NOMO-1 (cell line): ENCODE measurements around the gene ADCY9.
"Not testable (repeated sequence)": the region's sequence is repeated elsewhere in the genome, so short reads cannot be mapped to it uniquely, and the experiment has no call there.

Experiments used
- DNase-seq, 2 experiments: peaks; one replicate each; lab custom pipeline; 2025; ENCODE audit not compliant: unreplicated experiment in 2 of 2; lab: John Stamatoyannopoulos, UW

Gene ADCY9

DNA sequence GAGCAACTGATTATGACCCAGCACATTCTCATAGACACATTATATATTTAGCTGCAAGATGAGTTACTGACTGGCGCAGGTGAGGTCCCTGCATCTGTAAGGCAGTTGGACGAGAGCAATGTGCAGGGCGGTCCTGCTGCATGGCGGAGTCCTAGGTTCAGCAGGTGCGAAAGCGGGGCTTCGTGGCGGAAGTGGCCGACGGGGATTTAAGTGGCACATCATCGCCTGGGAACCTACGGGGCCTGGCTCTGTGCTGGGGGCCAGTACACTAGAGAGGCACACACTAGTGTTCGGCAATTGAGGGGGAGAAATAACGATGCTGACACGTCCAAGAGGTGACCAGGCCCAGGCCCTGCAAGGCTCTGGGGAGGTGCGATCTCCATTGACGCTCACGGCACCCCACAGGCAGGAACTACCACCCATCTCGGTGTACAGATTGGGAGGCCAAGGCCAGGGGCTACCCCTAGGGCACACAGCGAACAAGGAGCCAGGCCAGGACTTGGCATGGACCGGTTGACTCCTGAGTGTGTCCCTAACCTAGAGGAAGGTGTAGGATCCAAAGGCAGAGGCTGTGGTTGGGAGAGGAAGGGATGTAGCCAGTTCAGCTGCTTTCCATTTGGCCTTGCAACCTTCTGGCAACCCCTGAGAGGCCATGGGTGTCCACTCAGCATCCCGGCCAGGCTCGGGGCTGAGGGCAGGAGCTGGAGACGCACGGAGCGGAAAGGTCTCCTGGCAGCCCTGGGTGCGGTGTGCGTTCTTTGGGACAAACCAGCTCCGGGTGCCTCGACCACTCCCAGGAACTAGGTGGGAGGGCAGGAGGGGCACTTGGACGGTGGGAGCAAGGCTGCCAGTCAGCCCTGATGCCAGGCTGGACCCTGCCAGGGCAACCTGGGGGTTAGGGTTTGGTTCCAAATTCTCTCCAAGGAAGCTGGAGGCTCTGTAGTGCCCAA, 131.9 kb downstream of the ADCY9 start:
- no peak for DNase-seq

DNA sequence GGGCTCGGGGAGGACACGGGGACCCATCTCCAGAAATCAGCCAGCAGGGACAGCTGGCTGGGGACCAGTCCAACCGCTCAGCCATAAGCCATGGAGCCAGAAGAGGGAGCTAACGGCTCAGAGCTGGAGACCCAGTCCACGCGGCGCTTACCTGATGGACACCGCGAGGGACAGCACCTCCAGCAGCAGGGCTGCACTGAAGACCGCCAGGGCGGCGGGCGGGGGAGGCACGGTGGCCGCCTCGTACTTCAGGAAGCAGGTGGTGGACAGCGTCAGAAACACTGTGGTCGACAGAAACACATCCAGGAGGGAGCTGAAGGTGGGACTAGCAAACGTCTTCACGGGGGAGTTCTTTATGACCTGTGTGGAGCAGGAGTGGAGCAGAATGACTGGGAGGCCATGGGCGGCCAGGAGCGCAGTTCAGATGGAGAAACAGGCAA, 133.1 kb downstream of the ADCY9 start:
- no peak for DNase-seq

DNA sequence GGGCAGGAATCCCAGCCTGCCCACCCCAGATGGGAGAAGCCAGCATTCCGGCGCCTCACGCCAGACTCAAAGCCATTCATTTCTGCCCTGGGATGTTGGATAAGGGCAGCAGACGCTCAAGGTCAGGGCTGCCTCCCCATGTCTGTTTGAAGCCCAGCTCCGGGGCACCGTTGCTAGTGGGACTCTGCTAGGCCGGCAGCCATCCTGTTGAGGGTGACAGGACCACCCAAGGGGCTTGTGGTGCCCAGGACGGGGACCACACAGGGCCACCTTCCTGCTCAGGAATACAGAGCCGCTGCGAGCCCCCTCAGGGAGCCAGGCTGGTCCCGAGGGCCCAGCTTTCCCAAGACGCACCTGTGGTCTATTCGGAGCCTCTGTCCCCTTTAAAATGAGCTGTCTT, 134.0 kb downstream of the ADCY9 start:
- no peak for DNase-seq

DNA sequence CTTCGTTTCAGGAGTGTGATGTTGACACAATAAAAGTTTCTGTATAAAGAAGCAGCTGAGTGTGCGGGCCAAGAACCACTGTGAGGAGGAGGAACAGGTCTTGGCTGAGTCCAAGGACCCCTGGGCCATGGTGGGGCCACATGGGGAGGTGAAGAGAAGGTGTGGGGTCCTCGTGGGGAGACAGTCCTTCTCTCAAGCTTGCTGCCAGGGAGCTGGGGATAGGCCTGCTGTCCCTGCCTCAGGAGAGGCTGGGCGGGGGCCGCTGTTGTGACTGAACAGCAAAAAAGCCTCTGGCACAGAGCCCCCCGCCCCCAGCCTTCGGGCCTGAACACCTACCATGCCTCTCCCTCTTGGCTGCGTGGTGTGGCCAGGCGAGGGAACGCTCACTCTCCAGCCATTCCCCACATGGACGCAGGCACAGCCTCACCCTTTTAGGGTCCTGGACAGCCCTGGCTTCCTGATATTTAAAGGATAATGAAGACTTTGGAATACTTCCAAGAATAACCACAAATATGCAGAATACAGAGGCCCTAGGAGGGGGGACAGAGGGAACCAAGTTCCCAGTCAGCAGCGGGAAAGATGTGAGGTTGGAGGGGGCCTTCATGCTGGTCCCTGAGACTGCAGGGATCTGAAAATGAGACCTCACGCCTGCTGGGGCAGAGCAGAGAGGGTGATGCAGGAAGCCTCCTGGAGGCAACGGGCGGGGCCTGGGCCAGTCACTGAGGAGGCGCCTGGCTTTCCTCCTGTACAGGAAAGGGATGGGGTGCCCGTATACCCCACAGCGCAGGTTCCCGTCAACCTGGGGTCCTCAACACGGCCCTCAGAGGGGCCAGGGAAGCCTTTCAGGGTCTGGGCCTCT, 135.8 kb downstream of the ADCY9 start:
- DNase-seq: no peak

DNA sequence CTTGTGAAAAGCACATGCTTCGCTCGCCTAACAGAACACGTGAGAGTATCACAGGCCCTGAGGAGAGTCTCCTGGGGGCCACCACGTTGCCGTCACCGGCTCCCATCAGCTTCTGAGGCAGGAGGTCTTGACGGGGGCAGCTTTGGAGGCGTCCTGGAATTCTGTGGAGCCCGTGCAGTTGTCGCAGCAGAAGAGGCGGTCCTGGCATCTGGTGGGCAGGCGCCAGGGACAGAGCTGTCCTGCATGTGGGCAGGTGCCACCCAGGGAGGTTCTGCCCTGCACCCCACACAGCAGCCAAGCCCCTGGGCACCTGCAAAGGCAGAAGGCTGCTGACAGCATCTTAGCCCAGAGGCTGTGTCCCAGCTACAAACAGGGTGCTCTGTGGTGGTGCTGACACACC, 136.7 kb downstream of the ADCY9 start:
- no peak for DNase-seq

DNA sequence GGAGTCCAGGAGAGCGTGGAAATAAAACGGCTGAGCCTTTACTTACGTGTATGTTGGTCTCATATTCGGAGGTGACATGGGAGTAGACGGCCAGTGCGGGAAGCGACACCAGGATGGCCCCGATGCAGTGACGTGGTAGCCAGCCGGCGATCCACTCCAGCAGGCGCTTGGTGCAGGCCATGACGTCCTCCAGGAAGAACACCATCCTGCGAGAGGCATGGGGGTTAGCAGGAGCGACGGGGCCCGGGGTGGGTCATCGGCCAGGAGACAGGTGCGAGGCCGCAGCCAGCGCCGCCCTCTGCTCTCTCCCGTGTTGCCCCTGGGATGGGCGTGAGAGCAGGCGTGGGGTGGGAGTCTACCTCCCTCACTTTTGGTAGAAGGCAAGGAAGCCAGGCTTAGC, 137.2 kb downstream of the ADCY9 start:
- no peak for DNase-seq

DNA sequence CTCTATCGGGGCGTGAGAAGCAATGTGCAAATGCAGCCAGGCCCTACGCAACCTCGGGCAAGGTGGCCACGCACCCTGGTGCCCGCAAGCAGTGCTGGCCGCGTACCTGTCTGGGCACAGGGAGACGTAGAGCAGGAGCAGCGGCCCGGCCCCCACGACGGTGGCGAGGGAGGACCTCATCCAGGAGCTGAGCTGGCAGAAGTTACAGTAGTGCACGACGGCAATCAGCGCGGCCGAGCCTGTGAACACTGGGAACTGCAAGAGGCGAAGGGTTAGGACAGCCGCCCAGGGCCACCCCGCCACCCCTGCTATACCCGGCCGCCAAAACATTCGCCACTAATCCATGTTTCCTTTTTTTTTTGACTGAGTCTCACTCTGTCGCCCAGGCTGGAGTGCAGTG, 138.9 kb downstream of the ADCY9 start:
- no peak for DNase-seq

DNA sequence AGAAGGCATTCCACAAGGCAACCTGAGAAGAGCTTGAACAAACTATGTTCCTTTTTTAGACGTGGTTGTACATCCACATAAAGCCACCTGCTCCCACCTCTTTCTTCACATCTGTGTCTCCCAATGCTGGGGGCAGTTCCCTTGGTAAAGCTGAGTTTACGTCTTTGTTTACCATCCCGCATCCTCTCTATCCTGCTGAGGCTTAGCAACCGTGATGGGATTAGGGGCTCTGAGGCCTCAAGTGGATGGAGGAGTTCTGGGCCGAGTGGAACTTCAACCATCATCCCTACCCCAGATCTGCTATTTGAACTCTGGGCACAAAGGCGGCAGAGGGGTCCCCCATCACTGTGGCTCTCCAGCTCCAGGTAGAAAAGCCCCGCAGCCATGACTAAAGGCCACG, 141.5 kb downstream of the ADCY9 start:
- DNase-seq: no peak

DNA sequence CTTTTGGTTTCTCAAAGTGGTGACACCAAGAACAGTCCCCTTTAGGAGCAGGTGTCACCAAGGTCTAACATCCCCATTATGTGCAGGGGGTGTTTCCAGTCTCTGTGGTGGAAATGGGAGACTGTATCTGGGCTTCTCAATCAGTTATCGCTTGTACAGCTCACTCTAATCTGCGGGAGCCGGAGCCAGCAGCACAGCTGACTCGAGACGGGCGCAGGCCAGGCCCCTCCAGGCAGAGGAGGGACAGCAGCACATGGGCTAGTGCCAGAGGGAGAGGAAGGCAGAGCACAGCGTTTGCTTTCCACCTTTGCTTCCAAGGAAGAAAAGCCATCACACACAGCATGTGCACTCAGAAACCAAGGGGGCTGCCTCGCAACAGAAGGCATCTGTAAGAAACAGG, 144.5 kb downstream of the ADCY9 start:
- DNase-seq: no peak

DNA sequence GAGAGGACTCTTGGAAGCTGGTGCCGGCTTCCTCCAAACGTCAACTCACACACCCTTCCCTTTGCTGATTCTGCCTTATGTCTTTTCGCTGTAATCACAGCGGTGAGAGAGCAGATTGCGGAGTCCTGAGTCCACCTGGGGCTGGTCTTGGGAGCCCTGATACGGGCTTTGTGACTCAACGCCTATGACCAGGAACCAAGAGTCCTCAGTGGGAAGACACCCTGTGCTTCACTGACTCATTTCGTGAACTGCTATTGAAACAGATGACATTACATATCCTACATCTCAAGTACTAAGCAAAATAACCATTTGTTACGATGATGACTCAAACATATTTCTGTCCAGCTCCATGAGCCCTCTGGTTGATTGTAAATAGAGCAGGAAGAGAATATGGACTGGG, 145.0 kb downstream of the ADCY9 start:
- no peak for DNase-seq

DNA sequence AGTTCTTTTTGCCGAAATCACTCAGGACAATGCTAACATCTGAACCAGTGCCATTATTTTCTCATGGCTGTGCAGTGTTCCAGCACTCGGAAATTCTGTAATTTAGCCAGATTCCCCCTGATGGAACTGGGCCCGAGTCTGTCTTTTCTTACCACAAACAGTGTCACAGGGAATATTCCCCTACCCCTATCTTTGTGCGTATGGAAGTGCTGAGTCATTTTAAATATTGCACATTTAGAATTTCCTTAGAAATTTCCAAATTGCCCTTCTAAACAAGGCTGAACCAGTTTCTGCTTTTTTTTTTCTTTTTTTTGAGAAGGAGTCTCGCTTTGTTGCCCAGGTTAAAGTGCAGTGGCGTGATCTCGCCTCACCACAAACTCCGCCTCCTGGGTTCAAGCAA, 147.7 kb downstream of the ADCY9 start:
- no peak for DNase-seq

DNA sequence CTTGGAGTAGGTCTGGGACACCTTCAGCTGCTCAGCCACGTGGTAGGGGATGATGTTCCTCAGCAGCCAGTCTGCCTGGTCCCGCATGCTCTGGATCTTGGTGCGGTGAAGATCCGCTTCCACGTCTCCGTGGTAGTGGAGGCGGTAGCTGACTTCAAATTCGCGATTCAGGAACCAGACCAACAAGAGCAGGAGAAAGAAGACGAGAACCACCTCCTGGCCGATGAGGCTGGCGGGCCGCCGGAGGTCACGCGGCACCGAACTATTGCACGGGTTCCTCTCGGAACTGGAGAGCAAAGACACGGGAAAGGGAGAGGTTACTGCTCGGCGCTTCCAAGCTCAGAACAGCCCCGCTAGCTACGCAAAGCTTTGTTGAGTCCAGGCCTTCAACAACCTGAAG, 149.6 kb downstream of the ADCY9 start:
- DNase-seq: no peak

DNA sequence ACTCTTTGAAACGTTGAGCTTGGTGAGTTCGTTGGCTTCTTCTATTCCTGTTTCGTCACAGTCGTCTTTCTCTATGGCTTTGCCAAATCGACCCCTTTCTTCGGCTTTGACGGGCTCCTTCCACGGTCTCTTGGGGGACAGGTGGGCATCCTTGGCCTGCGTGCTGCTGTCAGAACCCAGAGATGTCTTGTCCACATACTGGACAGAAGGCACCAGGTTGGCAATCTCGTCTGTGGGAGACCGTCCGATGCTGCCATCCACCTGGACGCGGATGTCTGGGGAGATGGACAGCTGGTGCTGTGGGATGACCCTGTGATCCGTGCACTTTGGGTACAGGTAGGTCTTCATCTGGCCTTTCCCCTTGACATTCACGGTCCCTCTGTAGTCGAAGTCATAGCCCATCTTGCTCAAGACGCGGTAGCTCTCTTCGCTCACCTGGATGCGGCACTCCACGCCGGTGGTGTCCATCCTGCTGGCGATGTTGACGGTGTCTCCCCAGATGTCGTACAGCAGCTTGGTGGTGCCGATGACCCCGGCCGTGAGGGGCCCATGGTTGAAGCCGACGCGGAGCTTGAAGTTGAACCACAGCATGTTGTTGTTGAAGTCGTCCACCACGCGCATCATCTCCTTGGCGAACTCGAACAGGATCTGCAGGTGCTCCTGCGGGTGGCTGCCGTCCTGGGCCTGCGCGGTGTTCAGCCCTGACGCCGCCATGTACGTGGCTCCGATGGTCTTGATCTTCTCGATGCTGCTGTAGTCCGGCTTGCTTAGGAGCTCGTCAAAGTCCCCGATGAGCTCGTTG, 150.3 kb downstream of the ADCY9 start:
- DNase-seq: no peak

DNA sequence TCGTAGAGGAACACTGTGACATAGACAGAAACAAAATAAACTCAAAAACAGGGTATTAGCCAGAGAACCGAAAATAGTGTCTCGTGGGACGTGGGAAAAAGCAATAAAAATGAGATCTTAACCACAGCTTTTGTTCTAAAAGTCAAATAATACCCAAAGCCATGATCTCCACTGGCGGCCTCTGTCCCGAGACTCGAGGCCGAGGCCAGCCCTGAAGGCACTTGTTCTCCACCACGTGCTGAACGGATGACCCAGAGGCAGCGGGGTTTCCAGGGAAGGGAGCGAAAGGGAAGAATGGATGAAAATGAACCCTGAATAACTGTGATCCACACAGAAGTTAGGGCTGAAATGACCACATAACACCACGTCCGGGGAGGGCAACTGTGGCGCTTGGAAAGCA, 150.9 kb downstream of the ADCY9 start:
- DNase-seq: no peak

DNA sequence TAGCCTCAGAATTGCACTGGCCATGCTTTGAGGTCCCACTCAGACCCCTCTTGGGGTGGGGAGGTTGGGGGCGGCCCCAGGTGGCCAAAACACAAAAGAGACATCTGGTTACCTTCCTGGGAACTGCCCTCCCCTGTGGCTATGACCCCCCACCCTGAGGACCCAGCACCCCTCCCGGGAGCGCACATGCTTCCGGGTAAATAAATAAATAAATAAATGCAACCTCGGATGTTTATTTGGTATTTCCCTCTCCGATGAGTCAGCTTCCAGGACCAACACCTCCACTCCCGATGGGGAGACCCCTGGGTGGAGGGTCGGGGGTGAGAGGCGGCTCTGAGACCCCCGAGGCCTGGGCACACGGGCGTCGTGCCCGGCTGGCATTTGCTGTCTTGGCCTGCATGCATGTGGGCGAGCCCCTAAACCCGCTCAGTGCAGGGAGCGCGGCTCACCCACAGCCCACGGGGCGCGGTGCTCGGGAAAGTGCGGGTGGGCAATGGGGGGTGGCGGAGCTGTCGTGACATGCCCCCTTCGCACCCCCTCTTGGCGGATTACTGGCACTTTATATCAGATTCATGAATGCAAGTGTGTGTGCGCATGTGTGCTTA, 151.5 kb downstream of the ADCY9 start:
- no peak for DNase-seq

DNA sequence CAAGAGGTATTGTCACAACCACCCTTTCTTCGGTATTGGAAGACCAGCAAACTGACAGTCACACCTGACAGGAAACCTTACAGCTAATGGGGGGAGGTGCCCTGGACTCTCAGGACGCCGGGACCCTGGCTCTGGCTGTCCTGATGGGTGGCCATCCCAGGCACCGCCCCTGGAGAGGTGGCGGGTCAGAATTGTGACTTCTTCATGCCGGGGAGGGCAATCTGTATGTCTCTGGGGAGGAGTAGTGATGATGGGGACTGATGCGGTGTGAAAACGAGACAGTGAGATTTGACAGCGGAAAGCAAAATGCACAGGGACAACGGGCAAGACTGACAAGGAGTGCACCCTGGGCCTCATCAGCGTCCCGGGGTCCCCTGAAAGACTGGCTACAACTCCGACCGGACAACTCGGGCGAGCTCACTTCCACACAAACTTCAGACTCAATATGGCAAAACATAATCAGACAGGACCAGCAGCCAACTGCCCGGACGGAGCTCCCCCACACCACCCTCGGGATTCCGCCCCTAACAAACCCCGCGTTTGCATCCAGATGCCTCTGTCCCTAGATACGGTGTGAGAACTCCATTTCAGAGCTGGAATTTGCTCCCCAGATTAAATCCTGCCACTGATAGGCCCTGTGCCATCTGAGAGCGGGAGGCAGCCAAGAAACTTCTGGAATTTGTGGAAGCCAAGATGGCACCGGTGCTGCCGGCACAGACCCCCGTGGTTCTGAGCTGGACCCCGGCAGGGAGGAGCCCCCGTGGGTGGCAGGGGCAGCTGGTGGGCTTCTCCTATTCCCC, 152.2 kb downstream of the ADCY9 start:
- DNase-seq: no peak

DNA sequence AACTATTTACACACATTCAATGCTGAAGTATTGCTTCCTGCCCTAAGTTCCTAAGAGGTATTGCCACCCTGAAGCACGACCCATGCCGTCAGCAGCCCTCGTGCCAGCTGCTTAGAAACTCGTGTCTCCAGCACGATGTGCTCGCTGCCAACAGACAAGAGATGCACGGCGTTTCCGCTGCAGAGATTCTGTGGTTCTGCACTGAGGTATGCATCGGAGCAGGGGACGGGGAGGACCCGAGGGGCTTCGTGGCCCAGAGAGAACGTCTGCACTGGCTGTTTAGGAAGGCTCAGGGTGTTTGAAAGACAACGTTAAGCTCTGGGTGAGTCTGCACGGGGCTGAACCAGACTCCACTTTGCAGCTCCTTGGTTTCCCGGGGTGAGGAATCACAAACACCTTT, 153.0 kb downstream of the ADCY9 start:
- no peak for DNase-seq

DNA sequence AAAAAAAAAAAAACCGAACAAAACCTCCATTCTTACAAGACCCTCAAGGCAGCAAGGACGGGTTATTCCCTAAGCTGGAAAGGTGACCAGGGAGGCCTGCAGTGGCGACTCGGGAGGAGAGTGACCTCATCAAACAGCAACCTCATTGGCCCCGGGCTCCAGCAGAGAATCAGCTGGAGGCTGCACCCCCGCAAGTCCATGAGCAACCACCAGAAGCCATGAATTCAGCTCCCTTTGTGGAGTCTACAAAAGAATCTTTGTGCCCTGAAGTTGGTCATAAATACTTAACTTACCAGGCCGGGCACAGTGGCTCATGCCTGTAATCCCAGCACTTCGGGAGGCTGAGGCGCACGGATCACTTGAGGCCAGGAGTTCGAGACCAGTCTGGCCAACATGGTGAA, 154.8 kb downstream of the ADCY9 start:
- no peak for DNase-seq

DNA sequence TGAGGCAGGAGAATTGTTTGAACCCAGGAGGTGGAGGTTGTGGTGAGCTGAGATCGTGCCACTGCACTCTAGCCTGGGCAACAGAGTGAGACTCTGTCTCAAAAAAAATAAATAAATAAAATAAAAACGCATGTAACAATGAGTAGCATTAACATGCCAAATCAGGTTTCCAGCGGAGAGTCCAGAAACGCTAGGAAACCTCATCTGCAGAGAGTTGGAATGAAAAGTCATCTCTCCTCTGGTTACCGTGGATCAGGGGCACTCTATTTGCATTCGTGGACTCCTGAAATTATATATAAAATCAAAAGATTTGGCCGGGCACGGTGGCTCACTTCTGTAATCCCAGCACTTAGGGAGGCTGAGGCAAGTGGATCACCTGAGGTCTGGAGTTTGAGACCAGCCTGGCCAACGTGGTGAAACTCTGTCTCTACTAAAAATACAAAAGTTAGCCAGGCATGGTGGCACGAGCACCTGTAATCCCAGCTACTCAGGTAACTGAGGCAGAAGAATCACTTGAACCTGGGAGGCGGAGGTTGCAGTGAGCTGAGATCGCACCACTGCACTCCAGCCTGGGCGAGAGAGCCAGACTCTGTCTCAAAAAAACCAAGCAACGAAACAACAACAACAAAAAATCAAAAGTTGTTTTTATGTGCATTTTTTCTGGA, 156.2 kb downstream of the ADCY9 start:
- not testable (repeated sequence) for DNase-seq
